Embryonic facial prominence (tissue), 1 donor: ENCODE results near the gene OR2T34.
"Not testable (repeated sequence)": the region's sequence is repeated elsewhere in the genome, so short reads cannot be mapped to it uniquely, and the experiment has no call there.

Experiments
- DNase-seq: peaks from one replicate; pipeline ENCODE4 v3.0.0-alpha.2; 2016; ENCODE audit errors: extremely low spot score

The OR2T34 gene

GRCh38 chr1:248562672-248563071 lies 11.9 kb downstream of the OR2T34 start, which contains the start of gene OR2T29:
Gene OR2T29, minus strand, starts transcription at chr1:248562772. Its CDS starts 3,281 bp downstream, at chr1:248559491.
- DNase-seq = not testable (repeated sequence)

GRCh38 chr1:248551027-248551426 lies 23.5 kb downstream of the OR2T34 start:
- DNase-seq = not testable (repeated sequence)

- not testable (repeated sequence) for DNase-seq
Measured at GRCh38 chr1:248547383-248547782, 27.2 kb downstream of the OR2T34 start.

- not testable (repeated sequence) for DNase-seq
Measured at GRCh38 chr1:248537449-248537848, 37.1 kb downstream of the OR2T34 start.
